ENCODE results near the gene APH1A. TPM values are rescaled to one million over a fixed set of nuclear protein-coding genes. Genes with fewer than 3 reads are reported as not detected.

Gene APH1A
- total and polyA plus RNA-seq, 9 of the 15 experiments (the other 6 are each of a cell fraction or from before 2014, with no cell fraction given) = 5.6 to 123 (median 77.0) TPM

GRCh38 chr1:150293433-150294253 is 24.8 kb upstream of the APH1A start, which contains the start of gene MRPS21 (continued):
- TF ChIP-seq FOXO4 (CRISPR knock-in tag; IDR thresholded peaks at IDR 0.05) = no peak
- peak in 1 of 2 experiments; percentile 39; a peak in 1 of 4 replicates for TF ChIP-seq ZMIZ1 (IDR thresholded peaks at IDR 0.05; ENCODE audit: low read depth in 2 of 2, low read length in 2 of 2)
- TF ChIP-seq SLC30A9 (CRISPR knock-in tag; IDR thresholded peaks at IDR 0.05) = no peak
- no peak for TF ChIP-seq WHSC1 (IDR thresholded peaks at IDR 0.05; ENCODE audit: low read length)
- no peak for TF ChIP-seq ZNF655 (CRISPR knock-in tag; IDR thresholded peaks at IDR 0.05)
- no peak for TF ChIP-seq CHD1 (IDR thresholded peaks at IDR 0.05; ENCODE audit: low read length)
- no peak for TF ChIP-seq ZNF444 (CRISPR knock-in tag; IDR thresholded peaks at IDR 0.05)

All from K562 (cell line).